Smooth muscle cell (in vitro differentiated cells): ENCODE measurements around the gene ZNF622. TPM values are rescaled to one million over a fixed set of nuclear protein-coding genes. Genes with fewer than 3 reads are reported as not detected.

ENCODE experiments used
- DNase-seq: peaks from one replicate; lab custom pipeline; 2025; ENCODE audit not compliant: unreplicated experiment; lab: John Stamatoyannopoulos, UW
- H2AFZ ChIP-seq: fragments of 200-600 bp; sonication (generic); 2 replicates; pipeline ENCODE4 v1.6.0; 2016; ENCODE audit warnings: antibody characterized with exemption, low read depth, mild to moderate bottlenecking
- H3F3A ChIP-seq: fragments of 200-600 bp; sonication (generic); 2 replicates; pipeline ENCODE4 v1.6.0; 2017; ENCODE audit warnings: antibody characterized with exemption, low read depth
- H3K27ac ChIP-seq: fragments of 200-600 bp; sonication (generic); 2 replicates; pipeline ENCODE4 v1.5.1; 2016; ENCODE audit warnings: low read depth, mild to moderate bottlenecking
- H3K27me3 ChIP-seq: fragments of 200-600 bp; sonication (generic); 2 replicates; pipeline ENCODE4 v1.6.1; 2016; ENCODE audit warnings: low read depth, mild to moderate bottlenecking
- H3K36me3 ChIP-seq: fragments of 200-600 bp; sonication (generic); 2 replicates; pipeline ENCODE4 v1.5.1; 2016; ENCODE audit warnings: low read depth
- H3K4me1 ChIP-seq: fragments of 200-600 bp; sonication (generic); 2 replicates; pipeline ENCODE4 v1.5.1; 2016; ENCODE audit warnings: low read depth
- H3K4me2 ChIP-seq: fragments of 200-600 bp; sonication (generic); 2 replicates; pipeline ENCODE4 v1.6.0; 2016; ENCODE audit warnings: mild to moderate bottlenecking
- H3K4me3 ChIP-seq: fragments of 200-600 bp; sonication (generic); 2 replicates; pipeline ENCODE4 v1.5.1; 2016; ENCODE audit warnings: mild to moderate bottlenecking
- H3K79me2 ChIP-seq: fragments of 200-600 bp; sonication (generic); 2 replicates; pipeline ENCODE4 v1.6.0; 2016; ENCODE audit warnings: low read depth, mild to moderate bottlenecking
- H3K9ac ChIP-seq: fragments of 200-600 bp; sonication (generic); 2 replicates; pipeline ENCODE4 v1.6.0; 2016; ENCODE audit warnings: low read depth
- H3K9me3 ChIP-seq: fragments of 200-600 bp; sonication (generic); replicated peaks from 2 replicates; pipeline ENCODE4 v1.5.1; 2016; ENCODE audit warnings: low read depth
- H4K20me1 ChIP-seq: fragments of 200-600 bp; sonication (generic); 2 replicates; pipeline ENCODE4 v1.6.0; 2016; ENCODE audit warnings: low read depth
- WGBS: methylation state at CpG from one replicate; pipeline ENCODE4 v1.1.7; 2016; ENCODE audit warnings: low lambda C conversion rate; 5-methylcytosine and 5-hydroxymethylcytosine counted together
- polyA plus RNA-seq: library from polyadenylated mRNA; unstranded; fragments of >200 nt; fragmentation: Nextera tagmentation; extraction: Ambion mirVana; gene quantifications from 2 replicates; pipeline ENCODE4 v1.2.1, GENCODE V29; 2016
- total RNA-seq: library from RNA; depleted of rRNA; stranded (reverse); fragments of >200 nt; gene quantifications from 2 replicates; pipeline ENCODE4 v1.2.3, GENCODE V29; 2014
- TF ChIP-seq, protein P1 (sequence below): fragments of 200-600 bp; sonication (generic); IDR thresholded peaks from 2 replicates; pipeline ENCODE4 v1.5.1; 2017; ENCODE audit warnings: borderline replicate concordance, mild to moderate bottlenecking, antibody characterized with exemption; ENCODE audit not compliant: insufficient read depth, poor library complexity, severe bottlenecking

Gene ZNF622
- total and polyA plus RNA-seq, 2 experiments from 2014 or later = 38.0 to 68.0 TPM

DNA sequence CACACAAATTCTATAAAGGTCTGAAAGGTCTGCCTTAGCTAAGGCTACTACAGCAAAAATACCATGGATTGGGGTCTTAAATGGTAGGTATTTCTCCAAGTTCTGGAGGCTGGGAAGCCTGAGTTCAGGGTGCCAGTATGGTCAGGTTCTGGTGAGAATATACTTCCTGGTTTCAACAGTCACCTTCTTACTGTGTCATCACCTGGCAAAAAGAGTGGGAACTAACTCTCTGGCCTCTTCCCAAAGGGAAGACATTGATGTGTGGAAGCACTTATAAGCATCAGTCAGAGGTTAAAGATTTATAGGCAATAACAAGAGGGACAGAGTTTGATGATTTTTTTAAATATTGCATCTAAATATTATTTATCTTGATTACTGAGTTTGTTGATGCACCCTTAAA is 53.0 kb downstream of the ZNF622 start:
- no peaks in the 10 kb centered on the region for H3F3A ChIP-seq
- peak overlapping the region; percentile 58 for H3K27ac ChIP-seq
- H3K4me2 ChIP-seq = no peak overlapping the region
- no peaks in the 10 kb centered on the region for H3K36me3 ChIP-seq
- TF ChIP-seq, protein P1, sequence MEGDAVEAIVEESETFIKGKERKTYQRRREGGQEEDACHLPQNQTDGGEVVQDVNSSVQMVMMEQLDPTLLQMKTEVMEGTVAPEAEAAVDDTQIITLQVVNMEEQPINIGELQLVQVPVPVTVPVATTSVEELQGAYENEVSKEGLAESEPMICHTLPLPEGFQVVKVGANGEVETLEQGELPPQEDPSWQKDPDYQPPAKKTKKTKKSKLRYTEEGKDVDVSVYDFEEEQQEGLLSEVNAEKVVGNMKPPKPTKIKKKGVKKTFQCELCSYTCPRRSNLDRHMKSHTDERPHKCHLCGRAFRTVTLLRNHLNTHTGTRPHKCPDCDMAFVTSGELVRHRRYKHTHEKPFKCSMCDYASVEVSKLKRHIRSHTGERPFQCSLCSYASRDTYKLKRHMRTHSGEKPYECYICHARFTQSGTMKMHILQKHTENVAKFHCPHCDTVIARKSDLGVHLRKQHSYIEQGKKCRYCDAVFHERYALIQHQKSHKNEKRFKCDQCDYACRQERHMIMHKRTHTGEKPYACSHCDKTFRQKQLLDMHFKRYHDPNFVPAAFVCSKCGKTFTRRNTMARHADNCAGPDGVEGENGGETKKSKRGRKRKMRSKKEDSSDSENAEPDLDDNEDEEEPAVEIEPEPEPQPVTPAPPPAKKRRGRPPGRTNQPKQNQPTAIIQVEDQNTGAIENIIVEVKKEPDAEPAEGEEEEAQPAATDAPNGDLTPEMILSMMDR = no peak
- no peak overlapping the region for H3K4me3 ChIP-seq
- DNase-seq = no peak
- H3K27me3 ChIP-seq = no peaks in the 10 kb centered on the region
- H2AFZ ChIP-seq = no peak overlapping the region
- H3K9me3 ChIP-seq = no peaks in the 10 kb centered on the region
- H4K20me1 ChIP-seq = no peaks in the 10 kb centered on the region
- H3K79me2 ChIP-seq = no peaks in the 10 kb centered on the region
- no peaks in the 10 kb centered on the region for H3K4me1 ChIP-seq
- H3K9ac ChIP-seq = no peak overlapping the region

DNA sequence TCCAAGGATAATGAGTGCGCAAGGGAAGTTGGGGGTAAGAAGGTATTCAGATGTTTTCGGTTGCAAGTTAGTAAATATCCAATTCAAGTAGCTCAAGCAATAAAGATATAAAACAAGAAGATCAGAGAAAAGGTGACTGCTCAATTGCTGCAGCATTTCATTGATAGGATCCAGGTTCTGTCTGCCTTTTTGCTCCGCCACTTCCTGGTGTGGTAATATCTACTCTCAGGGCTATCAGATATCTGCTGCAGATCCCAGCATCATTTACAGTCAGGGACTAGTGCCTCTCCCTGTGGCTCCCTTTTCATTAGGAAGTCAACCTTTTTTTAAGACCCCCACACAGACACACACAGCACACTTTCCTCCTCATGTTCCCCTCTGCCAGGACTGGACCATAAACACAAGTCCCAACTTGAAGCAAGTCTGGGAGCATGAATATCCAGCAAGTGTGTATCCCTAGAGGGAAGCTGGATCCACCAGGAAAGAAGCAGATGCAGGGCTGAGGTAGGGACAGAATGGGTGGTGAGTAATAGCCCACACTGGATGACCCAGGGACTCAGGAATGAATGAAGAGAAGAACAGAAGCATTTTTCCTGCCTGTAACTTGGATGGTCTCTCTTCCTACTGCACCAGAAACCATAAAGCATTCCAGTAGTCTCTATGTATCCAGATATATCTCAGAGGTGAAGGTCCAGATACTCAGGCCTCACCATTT is 53.7 kb downstream of the ZNF622 start:
- H3K27ac ChIP-seq = peak overlapping the region; percentile 58
- H3K4me1 ChIP-seq = no peaks in the 10 kb centered on the region
- H3K36me3 ChIP-seq = no peaks in the 10 kb centered on the region
- no peak overlapping the region for H2AFZ ChIP-seq
- H3K4me3 ChIP-seq = no peak overlapping the region
- no peak for DNase-seq
- H3F3A ChIP-seq = no peaks in the 10 kb centered on the region
- no peaks in the 10 kb centered on the region for H4K20me1 ChIP-seq
- TF ChIP-seq, protein P1 = no peak
- no peaks in the 10 kb centered on the region for H3K27me3 ChIP-seq
- H3K9ac ChIP-seq = no peak overlapping the region
- 94% methylated on average over 3 of the region's 3 CpGs for WGBS
- H3K9me3 ChIP-seq = no peaks in the 10 kb centered on the region
- H3K4me2 ChIP-seq = no peak overlapping the region
- no peaks in the 10 kb centered on the region for H3K79me2 ChIP-seq

DNA sequence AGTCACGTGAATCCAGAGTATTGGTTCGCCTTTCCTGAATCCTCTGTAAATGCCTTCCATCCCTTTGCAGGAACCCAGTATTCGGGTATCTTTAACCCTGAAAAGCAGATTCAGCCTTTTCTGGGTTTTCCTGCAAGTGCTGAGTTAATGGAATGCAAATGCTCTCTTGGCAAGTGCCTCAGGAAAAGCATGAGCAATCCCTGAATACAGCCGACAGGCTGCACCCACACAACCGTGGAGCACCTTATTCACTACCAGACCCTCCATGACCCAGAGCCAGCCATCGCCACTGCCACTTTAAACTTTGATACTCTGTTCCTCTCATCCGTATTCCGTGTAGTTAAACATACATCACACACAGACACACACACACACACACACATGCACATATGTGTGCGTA is 54.4 kb downstream of the ZNF622 start:
- Histone ChIP-seq H3K4me1 (no peaks in the 10 kb centered on the region), H3K9ac (no peak overlapping the region), H3K79me2 (no peaks in the 10 kb centered on the region), H3K27ac (no peak overlapping the region), H3K36me3 (no peaks in the 10 kb centered on the region), H3F3A (no peaks in the 10 kb centered on the region), H4K20me1 (no peaks in the 10 kb centered on the region), H3K9me3 (no peaks in the 10 kb centered on the region), H3K27me3 (no peaks in the 10 kb centered on the region), H2AFZ (no peak overlapping the region), H3K4me3 (no peak overlapping the region), H3K4me2 (no peak overlapping the region)
- WGBS = 81% methylated on average over 9 of the region's 9 CpGs
- TF ChIP-seq, protein P1 = no peak
- DNase-seq = no peak

DNA sequence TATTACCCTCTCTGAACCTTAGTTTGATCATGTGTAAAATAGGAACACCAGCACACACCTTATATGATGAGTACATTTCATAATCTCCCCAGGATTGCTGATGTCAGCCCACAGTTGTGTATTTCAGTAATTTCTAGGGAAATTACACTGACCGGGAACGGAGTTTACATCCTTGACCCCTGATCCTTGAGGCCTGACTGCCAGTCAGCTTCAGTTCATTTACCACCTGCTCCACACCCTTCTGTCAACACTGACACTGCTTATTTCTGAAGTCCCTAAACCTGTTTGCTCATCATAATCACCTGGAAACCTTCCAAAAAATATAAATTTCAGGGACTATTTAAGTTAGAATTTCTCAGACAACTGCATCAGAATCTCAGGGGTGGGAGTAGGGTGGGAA is 55.3 kb downstream of the ZNF622 start:
- Histone ChIP-seq H3K27ac (no peak overlapping the region), H2AFZ (no peak overlapping the region), H3K4me3 (no peak overlapping the region), H3K36me3 (no peaks in the 10 kb centered on the region), H3K27me3 (no peaks in the 10 kb centered on the region), H3K4me2 (no peak overlapping the region), H3K4me1 (no peaks in the 10 kb centered on the region), H3K9ac (no peak overlapping the region), H3F3A (no peaks in the 10 kb centered on the region), H3K9me3 (no peaks in the 10 kb centered on the region), H3K79me2 (no peaks in the 10 kb centered on the region), H4K20me1 (no peaks in the 10 kb centered on the region)
- no peak for DNase-seq
- 99% methylated on average over 2 of the region's 2 CpGs for WGBS
- TF ChIP-seq, protein P1 = no peak
